D721Med (cell line): Measurements from ENCODE around the gene ZBTB7C.

Source experiments
- DNase-seq: peaks from one replicate; pipeline ENCODE4 v3.0.0; 2011; ENCODE audit warnings: low spot score; ENCODE audit not compliant: insufficient read length
- FAIRE-seq: peaks from 2 replicates; lab custom pipeline; 2011; peaks lifted over from hg19 to GRCh38; lab: Jason Lieb, UNC
- TF ChIP-seq, protein P1 (sequence below): IDR thresholded peaks from 2 replicates; pipeline ENCODE4 v1.5.1; 2012; ENCODE audit warnings: mild to moderate bottlenecking, control low read depth; ENCODE audit not compliant: insufficient read depth; ENCODE audit errors: missing control alignments

The ZBTB7C gene

GRCh38 chr18:48051945-48052840 lies 357.0 kb downstream of the ZBTB7C start:
- TF ChIP-seq, protein P1, sequence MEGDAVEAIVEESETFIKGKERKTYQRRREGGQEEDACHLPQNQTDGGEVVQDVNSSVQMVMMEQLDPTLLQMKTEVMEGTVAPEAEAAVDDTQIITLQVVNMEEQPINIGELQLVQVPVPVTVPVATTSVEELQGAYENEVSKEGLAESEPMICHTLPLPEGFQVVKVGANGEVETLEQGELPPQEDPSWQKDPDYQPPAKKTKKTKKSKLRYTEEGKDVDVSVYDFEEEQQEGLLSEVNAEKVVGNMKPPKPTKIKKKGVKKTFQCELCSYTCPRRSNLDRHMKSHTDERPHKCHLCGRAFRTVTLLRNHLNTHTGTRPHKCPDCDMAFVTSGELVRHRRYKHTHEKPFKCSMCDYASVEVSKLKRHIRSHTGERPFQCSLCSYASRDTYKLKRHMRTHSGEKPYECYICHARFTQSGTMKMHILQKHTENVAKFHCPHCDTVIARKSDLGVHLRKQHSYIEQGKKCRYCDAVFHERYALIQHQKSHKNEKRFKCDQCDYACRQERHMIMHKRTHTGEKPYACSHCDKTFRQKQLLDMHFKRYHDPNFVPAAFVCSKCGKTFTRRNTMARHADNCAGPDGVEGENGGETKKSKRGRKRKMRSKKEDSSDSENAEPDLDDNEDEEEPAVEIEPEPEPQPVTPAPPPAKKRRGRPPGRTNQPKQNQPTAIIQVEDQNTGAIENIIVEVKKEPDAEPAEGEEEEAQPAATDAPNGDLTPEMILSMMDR: no peak
- no peak for FAIRE-seq

GRCh38 chr18:48050176-48050575 lies 359.0 kb downstream of the ZBTB7C start:
- TF ChIP-seq, protein P1: no peak
- no peak for DNase-seq
- FAIRE-seq: no peak

More at GRCh38 chr18:48051945-48052840, 357.0 kb downstream of the ZBTB7C start:
- DNase-seq: no peak

DNA sequence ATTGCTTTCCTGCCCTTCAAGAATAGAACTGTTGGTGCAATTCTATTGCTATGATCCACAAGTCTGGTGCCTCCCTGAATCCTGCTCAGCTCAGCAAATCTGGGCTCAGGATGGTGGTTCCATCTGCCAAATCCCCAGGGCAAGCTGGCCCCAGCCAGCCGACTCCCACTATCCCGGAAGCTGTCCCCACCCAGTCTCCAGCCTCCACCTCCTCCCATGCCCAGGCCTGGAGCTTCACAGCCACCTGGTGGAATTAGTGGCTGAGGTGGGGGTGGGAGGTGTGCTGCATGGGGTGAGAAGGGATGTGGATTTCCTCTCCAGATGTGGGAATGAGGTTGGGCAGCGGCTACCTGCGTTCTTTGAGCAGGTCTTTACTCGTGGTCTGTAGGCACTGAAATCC lies 359.4 kb downstream of the ZBTB7C start:
- peak; percentile 65 for DNase-seq
- FAIRE-seq: peak; percentile 92
- TF ChIP-seq, protein P1: no peak

DNA sequence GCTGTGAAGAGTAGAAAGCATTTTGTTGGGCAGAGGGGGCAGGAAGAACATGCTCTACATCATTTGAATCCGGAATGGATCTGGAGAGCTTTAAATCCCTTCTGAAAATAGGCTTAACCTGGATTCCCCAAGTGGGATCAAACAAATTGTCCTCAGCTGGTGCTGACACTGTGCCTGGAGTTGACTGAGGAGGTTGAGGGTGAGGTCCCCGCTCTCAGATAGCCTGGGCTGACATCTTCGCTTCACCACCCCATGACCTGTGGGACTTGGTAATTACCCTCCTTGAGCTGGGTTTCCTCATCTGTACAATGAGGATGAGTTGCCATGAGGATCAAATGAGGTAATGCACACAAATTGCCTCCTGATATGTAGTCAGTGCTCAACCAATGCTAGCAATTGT lies 360.9 kb downstream of the ZBTB7C start:
- TF ChIP-seq, protein P1: no peak
- peak; percentile 93 for FAIRE-seq
- no peak for DNase-seq

GRCh38 chr18:48046843-48047242 lies 362.3 kb downstream of the ZBTB7C start:
- TF ChIP-seq, protein P1: no peak
- no peak for DNase-seq
- FAIRE-seq: peak; percentile 38

- DNase-seq: no peak
- TF ChIP-seq, protein P1: no peak
- no peak for FAIRE-seq
These were observed 363.4 kb downstream of the ZBTB7C start for GRCh38 chr18:48045744-48046143.

- TF ChIP-seq, protein P1: no peak
- no peak for DNase-seq
- no peak for FAIRE-seq
These were observed 364.2 kb downstream of the ZBTB7C start for GRCh38 chr18:48044944-48045343.
